ENCODE results near the gene POU6F2. TPM values are rescaled to one million over a fixed set of nuclear protein-coding genes. Genes with fewer than 3 reads are reported as not detected.

Gene POU6F2
- total and polyA plus RNA-seq, 4 experiments from 2014 or later, result not detected

- Mint-ChIP-seq H3K27me3 (no peaks in the 10 kb centered on the region), H3K4me1 (no peaks in the 10 kb centered on the region), H3K9me3 (peaks cover 0 to 2% (median 0%) of the 10 kb centered on the region in 8 donors), H3K4me3 (no peak overlapping the region), H3K36me3 (no peaks in the 10 kb centered on the region), H3K27ac (no peak overlapping the region)
- Histone ChIP-seq H3K27ac (ENCODE audit: low read depth, low read length) (no peak overlapping the region), H3K4me3 (ENCODE audit: low read length in 2 of 2) (no peak overlapping the region), H3K4me1 (ENCODE audit: insufficient read depth, low read length) (no peaks in the 10 kb centered on the region), H3K27me3 (ENCODE audit: insufficient read depth, low read length) (no peaks in the 10 kb centered on the region), H3K9me3 (ENCODE audit: control insufficient read depth in 1 of 2, low read length in 2 of 2) (no peaks in the 10 kb centered on the region), H3K36me3 (ENCODE audit: insufficient read depth, low read length) (no peaks in the 10 kb centered on the region)
- ChIA-PET POLR2A (ENCODE audit: partially characterized antibody) (no interaction called here), CTCF (ENCODE audit: partially characterized antibody) (no interaction called here)
- DNase-seq, result no peak
- intact Hi-C loops (cut with micrococcal nuclease), result no loop called here
Measured at GRCh38 chr7:39199006-39199405, 221.3 kb downstream of the POU6F2 start.

- Mint-ChIP-seq H3K27ac (no peak overlapping the region), H3K4me1 (no peaks in the 10 kb centered on the region), H3K36me3 (no peaks in the 10 kb centered on the region), H3K9me3 (peaks cover 0 to 2% (median 0%) of the 10 kb centered on the region in 8 donors), H3K27me3 (no peaks in the 10 kb centered on the region), H3K4me3 (no peak overlapping the region)
- ChIA-PET POLR2A (ENCODE audit: partially characterized antibody) (no interaction called here), CTCF (ENCODE audit: partially characterized antibody) (no interaction called here)
- H3K4me3 ChIP-seq (ENCODE audit: low read length in 2 of 2), result no peak overlapping the region
- no peak for DNase-seq
- no peaks in the 10 kb centered on the region for H3K9me3 ChIP-seq (ENCODE audit: control insufficient read depth in 1 of 2, low read length in 2 of 2)
- intact Hi-C loops (cut with micrococcal nuclease), result no loop called here
- no peaks in the 10 kb centered on the region for H3K27me3 ChIP-seq (ENCODE audit: insufficient read depth, low read length)
- no peaks in the 10 kb centered on the region for H3K4me1 ChIP-seq (ENCODE audit: insufficient read depth, low read length)
- H3K27ac ChIP-seq (ENCODE audit: low read depth, low read length), result no peak overlapping the region
- no peaks in the 10 kb centered on the region for H3K36me3 ChIP-seq (ENCODE audit: insufficient read depth, low read length)
Measured at GRCh38 chr7:39199951-39200350, 222.2 kb downstream of the POU6F2 start.

- Mint-ChIP-seq H3K27me3 (no peaks in the 10 kb centered on the region), H3K4me3 (no peak overlapping the region), H3K9me3 (peaks cover 0 to 2% (median 0%) of the 10 kb centered on the region in 8 donors), H3K36me3 (no peaks in the 10 kb centered on the region), H3K4me1 (no peaks in the 10 kb centered on the region), H3K27ac (no peak overlapping the region)
- intact Hi-C loops (cut with micrococcal nuclease), result no loop called here
- H3K9me3 ChIP-seq (ENCODE audit: control insufficient read depth in 1 of 2, low read length in 2 of 2), result no peaks in the 10 kb centered on the region
- H3K27ac ChIP-seq (ENCODE audit: low read depth, low read length), result no peak overlapping the region
- no peaks in the 10 kb centered on the region for H3K4me1 ChIP-seq (ENCODE audit: insufficient read depth, low read length)
- H3K27me3 ChIP-seq (ENCODE audit: insufficient read depth, low read length), result no peaks in the 10 kb centered on the region
- H3K4me3 ChIP-seq (ENCODE audit: low read length in 2 of 2), result no peak overlapping the region
- CTCF ChIA-PET (ENCODE audit: partially characterized antibody), result no interaction called here
- POLR2A ChIA-PET (ENCODE audit: partially characterized antibody), result no interaction called here
- H3K36me3 ChIP-seq (ENCODE audit: insufficient read depth, low read length), result no peaks in the 10 kb centered on the region
- DNase-seq, result no peak
Measured at GRCh38 chr7:39202041-39202440, 224.3 kb downstream of the POU6F2 start.

- no peak for DNase-seq
- Mint-ChIP-seq H3K4me1 (no peaks in the 10 kb centered on the region), H3K27me3 (no peaks in the 10 kb centered on the region), H3K4me3 (no peak overlapping the region), H3K9me3 (peaks cover 0 to 3% (median 0%) of the 10 kb centered on the region in 8 donors), H3K36me3 (no peaks in the 10 kb centered on the region), H3K27ac (no peak overlapping the region)
- H3K9me3 ChIP-seq (ENCODE audit: control insufficient read depth in 1 of 2, low read length in 2 of 2), result no peaks in the 10 kb centered on the region
- no peaks in the 10 kb centered on the region for H3K27me3 ChIP-seq (ENCODE audit: insufficient read depth, low read length)
- no peak overlapping the region for H3K4me3 ChIP-seq (ENCODE audit: low read length in 2 of 2)
- no peak overlapping the region for H3K27ac ChIP-seq (ENCODE audit: low read depth, low read length)
- ChIA-PET CTCF (ENCODE audit: partially characterized antibody) (no interaction called here), POLR2A (ENCODE audit: partially characterized antibody) (no interaction called here)
- H3K36me3 ChIP-seq (ENCODE audit: insufficient read depth, low read length), result no peaks in the 10 kb centered on the region
- intact Hi-C loops (cut with micrococcal nuclease), result no loop called here
- H3K4me1 ChIP-seq (ENCODE audit: insufficient read depth, low read length), result no peaks in the 10 kb centered on the region
Measured at GRCh38 chr7:39210362-39210761, 232.7 kb downstream of the POU6F2 start.

GRCh38 chr7:39211581-39211980, 233.9 kb downstream of the POU6F2 start:
- Mint-ChIP-seq H3K4me1 (no peaks in the 10 kb centered on the region), H3K36me3 (no peaks in the 10 kb centered on the region), H3K27ac (no peak overlapping the region), H3K9me3 (peaks cover 0 to 5% (median 0%) of the 10 kb centered on the region in 8 donors), H3K4me3 (no peak overlapping the region), H3K27me3 (no peaks in the 10 kb centered on the region)
- DNase-seq, result no peak
- H3K36me3 ChIP-seq (ENCODE audit: insufficient read depth, low read length), result no peaks in the 10 kb centered on the region
- no peak overlapping the region for H3K4me3 ChIP-seq (ENCODE audit: low read length in 2 of 2)
- ChIA-PET POLR2A (ENCODE audit: partially characterized antibody) (no interaction called here), CTCF (ENCODE audit: partially characterized antibody) (no interaction called here)
- no peaks in the 10 kb centered on the region for H3K9me3 ChIP-seq (ENCODE audit: control insufficient read depth in 1 of 2, low read length in 2 of 2)
- H3K27me3 ChIP-seq (ENCODE audit: insufficient read depth, low read length), result no peaks in the 10 kb centered on the region
- intact Hi-C loops (cut with micrococcal nuclease), result no loop called here
- H3K27ac ChIP-seq (ENCODE audit: low read depth, low read length), result no peak overlapping the region
- no peaks in the 10 kb centered on the region for H3K4me1 ChIP-seq (ENCODE audit: insufficient read depth, low read length)

- ChIA-PET POLR2A (ENCODE audit: partially characterized antibody) (no interaction called here), CTCF (ENCODE audit: partially characterized antibody) (no interaction called here)
- Histone ChIP-seq H3K4me1 (ENCODE audit: insufficient read depth, low read length) (no peaks in the 10 kb centered on the region), H3K4me3 (ENCODE audit: low read length in 2 of 2) (no peak overlapping the region), H3K27ac (ENCODE audit: low read depth, low read length) (no peak overlapping the region), H3K9me3 (ENCODE audit: control insufficient read depth in 1 of 2, low read length in 2 of 2) (no peaks in the 10 kb centered on the region), H3K36me3 (ENCODE audit: insufficient read depth, low read length) (no peaks in the 10 kb centered on the region), H3K27me3 (ENCODE audit: insufficient read depth, low read length) (no peaks in the 10 kb centered on the region)
- DNase-seq, result no peak
- Mint-ChIP-seq H3K4me3 (no peak overlapping the region), H3K27ac (no peak overlapping the region), H3K36me3 (no peaks in the 10 kb centered on the region), H3K4me1 (no peaks in the 10 kb centered on the region), H3K27me3 (no peaks in the 10 kb centered on the region), H3K9me3 (peaks cover 0 to 5% (median 0%) of the 10 kb centered on the region in 8 donors)
- intact Hi-C loops (cut with micrococcal nuclease), result no loop called here
Measured at GRCh38 chr7:39212876-39213275, 235.2 kb downstream of the POU6F2 start.

- ChIA-PET CTCF (ENCODE audit: partially characterized antibody) (no interaction called here), POLR2A (ENCODE audit: partially characterized antibody) (no interaction called here)
- Mint-ChIP-seq H3K36me3 (no peaks in the 10 kb centered on the region), H3K9me3 (peaks cover 0 to 8% (median 0%) of the 10 kb centered on the region in 8 donors), H3K27ac (no peak overlapping the region), H3K27me3 (no peaks in the 10 kb centered on the region), H3K4me3 (no peak overlapping the region), H3K4me1 (no peaks in the 10 kb centered on the region)
- intact Hi-C loops (cut with micrococcal nuclease), result no loop called here
- Histone ChIP-seq H3K27ac (ENCODE audit: low read depth, low read length) (no peak overlapping the region), H3K36me3 (ENCODE audit: insufficient read depth, low read length) (no peaks in the 10 kb centered on the region), H3K4me3 (ENCODE audit: low read length in 2 of 2) (no peak overlapping the region), H3K9me3 (ENCODE audit: control insufficient read depth in 1 of 2, low read length in 2 of 2) (no peaks in the 10 kb centered on the region), H3K27me3 (ENCODE audit: insufficient read depth, low read length) (no peaks in the 10 kb centered on the region), H3K4me1 (ENCODE audit: insufficient read depth, low read length) (no peaks in the 10 kb centered on the region)
- DNase-seq, result no peak
Measured at GRCh38 chr7:39217783-39218182, 240.1 kb downstream of the POU6F2 start.

GRCh38 chr7:39219869-39220268, 242.2 kb downstream of the POU6F2 start:
- Histone ChIP-seq H3K27ac (ENCODE audit: low read depth, low read length) (no peak overlapping the region), H3K4me1 (ENCODE audit: insufficient read depth, low read length) (no peaks in the 10 kb centered on the region), H3K27me3 (ENCODE audit: insufficient read depth, low read length) (no peaks in the 10 kb centered on the region), H3K36me3 (ENCODE audit: insufficient read depth, low read length) (no peaks in the 10 kb centered on the region), H3K9me3 (ENCODE audit: control insufficient read depth in 1 of 2, low read length in 2 of 2) (no peaks in the 10 kb centered on the region), H3K4me3 (ENCODE audit: low read length in 2 of 2) (no peak overlapping the region)
- H3K36me3 Mint-ChIP-seq, result no peaks in the 10 kb centered on the region
- ChIA-PET CTCF (ENCODE audit: partially characterized antibody) (no interaction called here), POLR2A (ENCODE audit: partially characterized antibody) (no interaction called here)
- peaks cover 0 to 6% (median 0%) of the 10 kb centered on the region in 8 donors for H3K9me3 Mint-ChIP-seq
- no peak overlapping the region for H3K27ac Mint-ChIP-seq
- H3K4me3 Mint-ChIP-seq, result no peak overlapping the region
- H3K4me1 Mint-ChIP-seq, result no peaks in the 10 kb centered on the region
- intact Hi-C loops (cut with micrococcal nuclease), result no loop called here
- DNase-seq, result no peak
- H3K27me3 Mint-ChIP-seq, result no peaks in the 10 kb centered on the region

Measured in CD4-positive, alpha-beta memory T cell (primary cell).